SH-SY5Y (cell line): ENCODE measurements around the gene ZNF681.

Experiments used
- GATA2 ChIP-seq: IDR thresholded peaks from 2 replicates; pipeline ENCODE4 v1.6.1; 2011; ENCODE audit warnings: mild to moderate bottlenecking, low read depth, low read length
- GATA3 ChIP-seq: IDR thresholded peaks from 2 replicates; pipeline ENCODE4 v1.6.1; 2011; ENCODE audit warnings: low read depth, mild to moderate bottlenecking, low read length, moderate library complexity

DNA sequence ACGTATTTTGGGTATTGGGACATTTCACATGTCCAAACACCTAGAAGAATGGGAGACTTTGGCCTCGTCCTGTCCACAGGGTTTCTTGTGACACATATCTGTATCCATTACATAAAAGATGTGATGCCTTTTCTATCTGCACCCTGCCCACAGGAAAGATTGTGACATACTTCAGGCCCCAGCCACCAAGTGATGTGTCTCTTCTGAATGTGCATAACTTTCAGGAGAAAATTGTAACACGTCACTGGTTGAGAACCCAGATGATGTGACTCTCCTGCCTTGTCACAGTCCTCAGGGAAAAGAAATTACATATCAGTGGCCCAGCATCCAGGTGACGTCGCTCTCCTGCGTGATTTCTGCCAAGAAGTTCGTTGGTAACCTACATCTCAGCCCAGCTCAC is 21.0 kb upstream of the ZNF681 start:
- no peak for TF ChIP-seq GATA3
- no peak for TF ChIP-seq GATA2
